CD4-positive, alpha-beta T cell treated with Interleukin-17A for 4 hours (primary cell): Measurements from ENCODE around the gene TNK2.
"Not testable (repeated sequence)": the region's sequence is repeated elsewhere in the genome, so short reads cannot be mapped to it uniquely, and the experiment has no call there.

ENCODE experiments used
- DNase-seq: peaks from one replicate; pipeline ENCODE4 v3.0.0-alpha.2; 2020; ENCODE audit warnings: mixed read lengths

Gene TNK2

DNA sequence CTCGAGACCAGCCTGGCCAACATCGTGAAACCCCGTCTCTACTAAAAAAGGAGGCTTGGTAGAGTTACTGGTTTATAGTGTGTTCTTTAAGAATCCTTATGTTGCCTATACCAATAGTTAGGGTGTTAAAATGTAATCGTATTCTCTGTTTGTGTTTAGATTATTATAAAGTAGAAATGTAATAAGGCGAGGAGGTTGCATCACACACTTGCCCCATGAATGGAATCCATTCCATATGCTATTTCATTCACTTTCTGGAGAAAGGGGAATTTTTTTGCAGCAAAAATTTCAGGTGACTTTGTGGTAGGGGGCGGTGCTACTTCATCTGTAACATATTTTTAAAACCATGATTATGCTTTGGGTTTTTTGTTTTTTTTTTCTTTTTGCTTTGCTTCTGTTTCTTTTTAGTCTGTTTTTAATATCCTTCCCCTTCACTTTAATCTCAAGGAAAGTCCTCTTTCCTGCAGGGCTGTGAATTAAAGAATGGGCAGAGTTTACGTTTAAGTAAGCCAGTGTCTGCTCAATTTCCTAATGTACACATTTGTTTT lies 63.6 kb downstream of the TNK2 start:
- no peak for DNase-seq

DNA sequence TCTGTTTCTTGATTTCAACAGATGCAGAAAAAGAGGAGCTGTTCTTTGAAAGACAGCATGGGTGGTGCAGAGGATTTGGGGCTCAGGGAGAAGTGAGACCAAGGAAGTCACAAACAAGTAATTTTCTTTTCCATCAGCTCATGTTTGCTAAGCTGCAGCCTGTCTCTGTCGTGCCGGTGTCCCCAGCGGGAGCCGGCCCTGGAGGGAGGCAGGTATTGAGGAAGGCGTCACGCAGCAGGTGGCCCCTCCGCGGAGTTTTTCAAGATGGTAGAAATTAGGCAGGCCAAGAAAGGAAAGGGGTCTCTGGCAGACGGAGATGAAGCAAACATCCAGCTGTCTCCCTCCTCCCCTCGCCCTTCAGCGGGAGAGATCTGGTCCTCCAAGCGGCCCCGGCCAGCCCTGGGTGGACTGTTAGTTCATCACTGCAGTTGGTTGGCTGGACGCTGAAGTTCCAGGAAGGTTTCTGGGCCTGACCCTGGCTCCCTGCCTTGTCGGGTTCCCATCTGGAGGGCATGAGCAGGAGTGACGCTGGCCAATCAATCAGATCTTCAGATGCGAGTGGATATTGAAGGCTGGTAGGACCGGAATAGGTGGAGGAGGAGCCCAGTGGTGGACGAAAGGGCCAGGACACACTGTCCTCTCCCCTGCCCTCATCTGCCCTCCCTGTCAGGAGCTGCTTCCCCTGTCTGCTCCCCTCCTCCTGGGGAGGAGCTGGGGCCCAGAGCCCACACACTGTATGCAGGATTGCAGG lies 68.9 kb downstream of the TNK2 start:
- no peak for DNase-seq

DNA sequence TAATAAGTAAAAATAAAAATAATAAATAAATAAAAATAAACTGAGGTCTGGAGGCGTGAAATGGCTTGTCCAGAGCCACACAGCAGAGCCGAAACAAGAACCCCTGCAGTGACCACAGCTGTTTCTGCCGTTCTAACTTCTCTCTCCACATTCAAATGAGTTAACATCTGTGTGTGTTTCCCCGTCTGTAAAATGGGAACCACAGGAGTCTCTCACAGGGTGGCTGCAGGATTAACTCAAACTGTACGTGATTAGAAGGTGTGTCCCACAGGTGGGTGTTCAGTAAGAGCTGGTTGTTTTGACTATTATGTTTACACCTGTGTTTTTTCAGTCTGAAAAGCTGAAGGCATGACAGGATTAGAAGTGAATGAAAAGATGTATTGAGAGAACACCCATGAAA lies 69.6 kb downstream of the TNK2 start:
- no peak for DNase-seq

DNA sequence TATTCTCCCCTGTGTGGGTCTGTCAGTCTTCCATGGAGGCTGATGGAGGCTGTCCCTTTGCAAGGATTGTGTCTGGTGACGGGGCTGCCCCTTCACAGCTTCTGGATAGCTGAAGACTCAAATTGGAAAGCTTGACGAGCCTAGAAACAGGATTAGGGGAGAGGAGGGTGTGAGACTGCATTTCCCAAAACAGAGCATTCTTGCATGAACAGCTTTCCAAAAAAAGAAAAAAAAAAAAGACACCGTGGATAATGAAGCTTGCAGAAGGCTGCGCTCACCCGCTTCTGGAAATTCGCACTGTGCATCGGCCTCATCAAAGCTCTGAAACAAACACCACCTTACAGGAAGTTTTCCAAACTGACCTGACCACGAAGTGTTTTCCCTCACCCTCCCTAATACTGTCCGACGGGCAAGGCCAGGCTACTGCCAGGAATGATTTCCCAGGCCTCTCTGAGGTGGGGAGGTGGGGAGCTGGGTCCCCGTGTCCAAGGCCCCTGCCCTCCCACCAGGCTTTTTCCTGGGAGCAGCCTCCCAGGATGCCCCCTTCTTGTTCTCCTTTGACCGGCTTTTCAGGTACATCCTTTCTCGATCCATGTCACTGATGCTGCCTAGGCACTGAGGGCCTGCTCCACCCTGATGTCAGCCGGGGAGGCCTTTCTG lies 71.7 kb downstream of the TNK2 start:
- no peak for DNase-seq

DNA sequence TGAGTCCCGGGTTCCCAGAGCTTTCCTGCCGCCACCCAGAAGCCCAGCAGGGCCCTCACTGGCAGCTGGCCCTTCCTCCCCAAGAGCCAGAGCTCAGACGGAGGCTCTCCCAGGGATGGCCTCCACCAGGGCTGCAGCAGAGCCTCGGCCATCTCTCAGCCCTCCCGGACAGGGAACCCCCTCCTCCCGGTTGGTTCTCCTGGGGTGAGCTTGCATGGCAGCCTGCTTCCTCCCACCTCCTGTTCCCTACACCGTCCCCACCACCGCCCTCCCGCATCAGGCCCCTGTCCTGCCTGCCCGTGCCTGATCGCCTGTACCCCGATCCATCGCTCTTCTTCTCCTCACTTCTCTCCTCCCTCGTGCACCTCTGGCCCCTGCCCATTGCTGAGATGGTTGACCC lies 72.6 kb downstream of the TNK2 start:
- DNase-seq, result no peak

DNA sequence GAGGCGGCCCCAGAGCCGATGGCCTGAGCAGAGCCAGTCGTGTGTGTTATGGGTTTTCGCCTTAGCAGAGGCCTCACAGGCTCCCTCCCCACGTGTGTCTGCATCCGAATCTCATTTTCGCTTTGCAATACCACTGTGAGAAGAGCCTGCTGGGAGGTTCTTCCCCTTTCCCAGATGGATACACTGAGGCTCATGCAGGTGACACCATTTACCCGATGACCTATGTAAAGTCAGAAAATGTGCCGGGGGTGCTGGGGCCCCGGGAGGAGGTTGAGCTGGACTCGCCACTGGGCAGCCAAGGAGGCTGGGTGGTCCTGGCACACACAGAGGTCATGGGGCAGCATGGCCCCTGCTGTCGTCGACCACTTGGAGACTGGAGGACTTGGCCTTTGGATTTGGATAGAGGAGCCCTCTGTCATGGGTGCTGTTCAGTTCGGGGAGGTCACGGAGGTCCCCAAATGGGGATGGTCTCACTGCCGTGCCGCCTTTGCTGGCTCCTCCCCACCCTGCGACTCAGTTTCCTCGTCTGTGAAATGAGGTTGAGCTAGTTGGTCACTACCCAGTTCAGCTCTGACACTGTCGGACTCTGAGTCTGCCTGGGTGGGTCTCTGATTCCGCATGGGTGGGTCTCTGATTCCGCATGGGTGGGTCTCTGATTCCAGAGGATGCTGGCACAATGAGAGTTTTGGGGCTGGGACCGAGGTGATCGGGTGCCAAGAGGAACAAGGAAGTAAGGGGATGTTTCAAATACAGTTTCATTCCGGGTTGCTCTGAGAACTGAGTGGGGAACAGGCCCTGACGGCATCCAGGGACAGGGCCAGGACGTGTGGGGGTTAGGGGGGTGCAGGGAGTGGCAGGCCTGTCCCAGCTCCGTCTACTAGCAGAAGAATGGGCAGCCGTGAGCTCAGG lies 73.4 kb downstream of the TNK2 start:
- DNase-seq, result no peak

DNA sequence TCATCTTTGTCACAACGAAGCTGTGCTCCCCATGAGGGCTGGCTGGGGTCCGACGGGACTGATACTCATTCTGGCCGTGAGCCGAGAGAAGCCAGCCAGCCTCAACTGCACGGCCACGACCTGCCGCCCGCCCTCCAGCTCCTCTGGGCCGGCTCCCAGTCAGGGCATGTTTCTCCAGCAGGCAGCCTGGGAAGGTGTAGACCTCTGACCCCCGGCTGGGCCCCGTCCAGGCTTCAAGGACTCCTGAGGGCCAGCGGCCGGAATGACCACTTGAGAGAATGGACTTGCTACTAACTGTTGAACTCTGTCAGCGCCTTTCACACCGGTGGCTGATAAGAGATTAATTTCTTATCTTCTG lies 78.5 kb downstream of the TNK2 start:
- DNase-seq, result no peak

DNA sequence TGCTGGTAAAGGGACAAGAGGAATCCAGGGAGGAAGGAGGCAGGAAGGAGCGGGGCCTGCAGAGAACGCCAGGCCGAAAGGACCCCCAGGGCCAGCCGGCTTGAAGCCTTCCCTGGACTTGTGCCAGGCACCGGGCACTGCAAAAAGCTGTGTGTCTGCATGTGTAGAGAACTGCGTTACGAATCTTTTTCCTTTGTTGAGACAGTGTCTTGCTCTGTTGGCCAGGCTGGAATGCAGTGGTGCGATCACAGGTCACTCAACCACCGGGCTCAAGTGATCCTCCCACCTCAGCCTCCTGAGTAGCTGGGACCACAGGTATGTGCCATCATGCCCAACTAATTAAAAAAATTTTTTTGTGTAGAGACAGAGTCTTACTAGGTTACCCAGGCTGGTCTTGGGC lies 79.6 kb downstream of the TNK2 start:
- no peak for DNase-seq

DNA sequence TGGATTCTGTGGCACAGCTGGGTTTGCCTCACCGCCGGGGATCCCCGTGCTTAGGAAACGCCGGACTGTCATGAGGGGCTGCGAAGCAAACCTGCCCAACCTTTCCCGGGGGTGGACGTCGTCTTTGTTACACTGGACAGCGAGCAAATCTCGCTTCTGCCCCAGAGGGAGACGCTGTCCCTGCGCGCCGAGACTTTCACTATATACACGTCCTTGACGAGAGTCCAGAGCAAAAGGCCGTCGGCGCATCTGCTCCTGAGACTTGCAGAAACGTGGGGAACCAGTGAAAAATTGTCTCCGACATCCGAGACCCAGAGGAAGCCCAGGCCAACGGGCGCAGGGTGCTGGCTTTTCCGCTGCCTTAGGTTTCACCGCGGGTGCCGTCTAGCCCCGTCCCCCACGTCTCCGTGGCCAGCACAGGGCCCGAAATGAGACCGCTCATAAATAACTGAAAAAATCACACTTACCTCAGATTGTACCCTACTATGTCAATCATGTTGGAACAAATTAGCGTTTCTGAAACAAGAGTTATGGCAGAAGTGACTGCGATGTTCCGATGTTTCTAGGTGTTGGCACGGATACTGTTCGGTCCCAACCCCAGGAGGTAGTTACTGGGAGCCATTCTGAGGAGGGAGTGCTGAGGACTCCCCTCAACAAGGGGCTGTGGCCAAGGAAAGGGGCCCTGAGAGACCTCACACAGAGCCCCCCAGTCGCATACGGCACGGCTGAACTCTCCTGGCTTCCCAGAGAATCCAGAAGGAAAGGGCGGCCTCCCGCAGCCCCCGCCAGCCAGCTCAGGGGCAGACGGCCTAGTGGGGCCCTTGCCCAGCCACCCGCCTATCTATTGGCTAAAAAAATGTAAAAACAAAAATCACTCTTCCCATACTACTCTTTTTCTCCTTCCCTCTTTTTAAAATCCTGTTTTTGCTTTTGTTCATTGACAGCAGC lies 82.2 kb downstream of the TNK2 start:
- no peak for DNase-seq

DNA sequence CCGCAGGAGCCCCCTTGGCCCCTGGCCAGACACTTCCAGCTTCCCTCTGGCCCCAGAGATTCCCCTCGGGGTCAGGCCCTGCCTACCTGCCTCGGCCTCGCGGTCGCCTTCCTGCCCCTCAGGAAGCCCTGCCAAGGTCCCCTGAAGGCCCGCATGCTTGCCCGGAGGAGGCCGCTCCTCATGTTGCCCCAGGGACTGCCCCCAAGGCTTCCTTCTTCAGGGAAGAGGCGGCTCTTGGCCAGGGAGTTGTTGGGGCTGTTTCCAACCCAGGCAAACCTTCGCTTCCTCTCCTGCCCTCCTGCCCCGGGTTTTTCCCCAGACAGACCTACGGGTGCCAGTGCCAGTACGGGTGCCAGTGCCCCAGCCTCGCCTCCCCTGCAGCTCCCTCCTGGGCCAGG lies 83.2 kb downstream of the TNK2 start:
- DNase-seq, result no peak

DNA sequence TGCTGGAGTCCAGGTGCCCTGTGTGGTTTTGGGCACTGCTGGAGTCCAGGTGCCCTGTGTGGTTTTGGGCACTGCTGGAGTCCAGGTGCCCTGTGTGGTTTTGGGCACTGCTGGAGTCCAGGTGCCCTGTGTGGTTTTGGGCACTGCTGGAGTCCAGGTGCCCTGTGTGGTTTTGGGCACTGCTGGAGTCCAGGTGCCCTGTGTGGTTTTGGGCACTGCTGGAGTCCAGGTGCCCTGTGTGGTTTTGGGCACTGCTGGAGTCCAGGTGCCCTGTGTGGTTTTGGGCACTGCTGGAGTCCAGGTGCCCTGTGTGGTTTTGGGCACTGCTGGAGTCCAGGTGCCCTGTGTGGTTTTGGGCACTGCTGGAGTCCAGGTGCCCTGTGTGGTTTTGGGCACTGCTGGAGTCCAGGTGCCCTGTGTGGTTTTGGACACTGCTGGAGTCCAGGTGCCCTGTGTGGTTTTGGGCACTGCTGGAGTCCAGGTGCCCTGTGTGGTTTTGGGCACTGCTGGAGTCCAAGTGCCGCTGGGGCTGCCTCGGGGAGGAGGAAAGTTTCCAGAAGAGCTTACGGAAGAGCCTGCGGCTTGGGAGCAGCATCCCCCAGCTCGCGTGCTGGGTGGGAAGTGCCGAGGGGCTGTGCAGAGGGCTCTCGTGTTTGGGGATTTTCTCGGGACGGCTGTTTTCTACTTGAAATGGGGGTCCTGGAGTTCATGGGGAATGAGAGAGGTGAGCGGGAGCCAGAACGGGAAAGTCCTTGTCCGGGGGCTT lies 83.7 kb downstream of the TNK2 start:
- not testable (repeated sequence) for DNase-seq

DNA sequence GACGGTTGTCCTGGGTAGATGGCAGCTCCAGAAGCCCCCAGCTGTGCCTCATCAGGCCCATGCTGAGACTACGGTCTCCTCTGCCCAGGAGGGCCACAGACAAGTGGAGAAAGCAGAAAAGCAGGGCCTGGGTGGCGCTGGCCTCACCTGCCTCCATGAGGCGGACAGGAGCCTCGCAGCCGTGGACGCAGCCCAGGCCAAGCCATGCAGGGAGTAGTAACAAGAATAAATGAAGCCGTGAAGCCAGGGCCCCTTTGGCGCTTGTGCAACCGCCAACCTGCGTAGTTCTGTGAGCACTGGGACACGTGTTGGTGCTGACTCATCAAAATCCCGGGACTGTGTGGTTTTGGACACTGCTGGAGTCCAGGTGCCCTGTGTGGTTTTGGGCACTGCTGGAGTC lies 84.4 kb downstream of the TNK2 start:
- DNase-seq, result no peak

DNA sequence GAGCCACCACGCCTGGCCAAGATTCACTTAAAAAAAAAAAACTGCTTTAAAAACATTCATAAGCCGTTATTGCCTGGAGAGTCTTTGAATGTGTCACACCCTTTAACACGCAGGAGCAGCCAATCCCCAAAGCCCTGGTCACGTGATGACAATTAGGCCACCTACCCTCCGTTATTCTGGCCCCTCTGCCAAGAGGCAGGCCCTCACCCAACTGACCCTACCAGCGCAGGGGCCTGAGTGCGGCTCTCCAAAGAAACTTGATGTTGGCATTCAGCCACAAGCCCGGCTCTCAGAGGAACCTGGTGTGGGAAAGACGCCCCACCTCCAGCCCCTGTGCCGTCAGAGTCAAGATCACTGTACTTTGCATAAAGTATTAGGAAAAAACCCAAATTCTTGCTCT lies 85.1 kb downstream of the TNK2 start:
- DNase-seq, result no peak

DNA sequence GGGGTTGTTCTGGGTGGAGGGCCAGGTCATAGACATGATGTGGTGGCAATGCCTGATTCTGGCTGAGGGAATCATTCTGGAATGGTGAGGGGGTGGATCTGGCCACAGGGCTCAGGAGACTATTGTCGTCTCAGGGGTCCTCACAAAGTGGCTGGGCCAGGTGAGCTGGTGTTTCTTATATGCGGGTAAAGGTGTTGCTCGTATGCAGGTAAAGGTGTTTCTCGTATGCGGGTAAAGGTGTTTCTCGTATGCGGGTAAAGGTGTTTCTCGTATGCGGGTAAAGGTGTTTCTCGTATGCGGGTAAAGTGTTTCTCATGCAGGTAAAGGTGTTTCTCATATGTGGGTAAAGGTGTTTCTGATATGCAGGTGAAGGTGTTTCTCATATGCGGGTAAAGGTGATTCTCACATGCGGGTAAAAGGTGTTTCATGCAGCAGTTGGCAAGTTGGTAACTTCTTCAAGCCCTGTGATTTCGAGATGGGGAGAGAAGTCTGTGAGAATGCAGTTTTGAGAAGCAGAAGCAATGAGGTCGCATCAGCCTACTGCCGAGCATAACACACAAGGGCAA lies 86.1 kb downstream of the TNK2 start:
- DNase-seq, result no peak

DNA sequence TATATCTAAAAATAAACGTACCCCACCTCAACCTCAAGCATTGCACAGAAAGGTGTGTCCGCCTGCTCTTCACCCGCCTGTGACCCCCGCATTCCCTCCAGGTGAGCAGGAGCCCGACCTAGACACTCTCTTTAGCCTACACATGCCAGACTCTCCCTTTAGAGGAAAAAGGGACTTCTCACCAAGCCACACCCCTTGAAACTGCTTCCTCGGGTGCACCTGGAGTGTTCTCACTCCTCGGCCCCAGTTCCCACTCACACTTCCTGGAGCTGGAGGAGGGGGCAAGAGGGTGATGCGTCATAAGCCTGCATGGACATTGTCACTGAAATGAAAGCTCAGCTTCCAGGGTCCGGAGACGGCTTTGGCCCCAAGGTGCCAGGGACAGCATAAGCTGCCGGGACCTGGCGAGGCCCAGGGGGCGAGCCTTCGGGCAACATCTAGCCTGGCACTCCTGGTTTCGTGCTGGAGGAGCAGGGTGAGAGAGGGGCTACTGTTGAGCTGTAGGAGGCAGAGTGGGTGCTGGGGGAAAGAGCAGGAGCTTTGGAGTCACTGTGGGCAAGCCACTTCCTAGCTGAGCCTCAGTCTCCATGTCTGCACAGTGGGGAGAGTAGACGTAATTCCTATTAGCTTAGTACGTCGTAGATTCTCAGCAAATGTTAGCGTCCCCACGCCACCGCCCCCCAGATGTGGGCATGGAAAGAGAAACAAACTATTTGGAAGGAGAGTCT lies 86.8 kb downstream of the TNK2 start:
- no peak for DNase-seq

DNA sequence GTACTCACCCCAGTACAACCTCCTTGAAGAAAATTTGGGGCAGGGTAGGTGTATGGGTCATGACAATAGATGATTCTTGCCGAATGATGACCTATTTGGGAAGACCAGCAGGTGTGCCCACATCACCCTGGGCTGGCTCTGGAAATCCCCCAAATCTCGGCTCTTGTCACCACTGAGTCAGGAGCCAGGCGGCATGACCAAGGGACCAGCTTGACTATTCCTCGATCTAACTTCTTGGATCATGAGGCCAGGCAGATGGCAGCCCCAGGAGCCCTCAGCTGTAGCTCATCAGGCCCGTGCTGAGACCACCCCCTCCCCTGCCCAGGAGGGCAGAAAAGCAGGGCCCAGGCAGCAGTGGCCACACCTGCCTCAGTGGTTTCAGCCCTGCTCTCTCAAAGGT lies 87.5 kb downstream of the TNK2 start:
- no peak for DNase-seq

DNA sequence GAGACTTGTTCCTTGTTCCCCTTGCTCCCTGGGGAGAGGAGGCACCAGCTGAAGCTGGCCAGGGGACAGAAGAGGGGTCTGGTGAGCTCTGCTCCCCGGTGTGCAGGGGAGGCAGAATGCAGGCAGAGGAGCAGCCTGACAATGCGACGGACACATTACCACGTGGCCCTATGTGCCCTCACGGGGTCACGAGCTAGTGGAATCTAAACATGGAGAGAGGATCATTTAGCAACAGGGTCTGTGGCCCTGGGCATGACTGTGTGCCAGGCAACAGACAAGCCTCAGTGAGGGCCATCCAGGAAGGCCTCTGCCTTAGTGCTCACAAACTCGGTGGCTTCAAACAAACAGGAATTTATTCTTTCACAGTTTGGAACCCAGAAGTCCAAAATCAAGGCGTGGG lies 88.2 kb downstream of the TNK2 start:
- no peak for DNase-seq

DNA sequence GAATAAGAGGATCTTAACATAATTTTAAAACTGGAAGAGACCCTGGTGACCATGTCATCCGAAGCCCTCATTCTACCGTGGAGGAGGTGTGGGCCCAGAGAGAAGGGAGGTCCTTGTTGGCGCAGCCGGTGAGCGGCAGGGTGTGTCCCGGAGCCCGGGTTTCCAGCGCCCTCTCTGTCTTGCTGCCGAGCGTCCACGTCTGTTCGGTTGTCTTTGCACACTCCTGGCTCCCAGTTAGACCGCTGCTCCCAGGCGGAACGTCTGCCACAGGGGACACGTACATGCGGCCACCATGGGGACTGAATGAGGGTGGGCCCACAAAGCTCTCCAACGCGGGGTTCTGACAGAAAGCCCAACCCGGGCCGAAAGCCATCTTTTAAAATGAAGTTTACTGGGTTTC lies 90.0 kb downstream of the TNK2 start:
- no peak for DNase-seq

DNA sequence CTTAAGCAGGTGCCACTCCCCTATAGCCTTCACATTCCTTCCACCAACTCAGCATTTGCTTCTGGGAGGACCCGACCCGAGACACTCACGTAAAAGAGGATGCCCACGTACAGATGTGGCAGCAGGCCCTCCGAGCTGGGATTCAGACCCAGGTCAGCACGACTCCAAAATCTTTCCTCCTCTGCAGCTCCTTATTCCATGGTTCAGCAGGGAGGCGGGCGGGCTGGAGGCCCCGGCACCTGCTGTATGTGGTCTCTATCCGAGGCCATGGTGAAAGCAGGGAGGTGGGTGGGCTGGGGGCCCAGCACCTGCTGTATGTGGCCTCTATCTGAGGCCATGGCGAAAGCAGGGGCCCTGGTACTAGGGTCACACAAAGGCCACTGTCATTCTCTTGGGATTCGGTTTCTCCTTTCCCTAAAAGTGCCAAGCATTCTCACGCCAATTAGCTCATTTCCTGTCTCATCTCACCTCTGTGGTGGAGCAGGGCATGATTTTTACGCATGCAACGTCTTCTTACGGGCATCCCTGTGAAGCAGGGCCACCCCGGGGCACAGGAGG lies 90.7 kb downstream of the TNK2 start:
- no peak for DNase-seq

DNA sequence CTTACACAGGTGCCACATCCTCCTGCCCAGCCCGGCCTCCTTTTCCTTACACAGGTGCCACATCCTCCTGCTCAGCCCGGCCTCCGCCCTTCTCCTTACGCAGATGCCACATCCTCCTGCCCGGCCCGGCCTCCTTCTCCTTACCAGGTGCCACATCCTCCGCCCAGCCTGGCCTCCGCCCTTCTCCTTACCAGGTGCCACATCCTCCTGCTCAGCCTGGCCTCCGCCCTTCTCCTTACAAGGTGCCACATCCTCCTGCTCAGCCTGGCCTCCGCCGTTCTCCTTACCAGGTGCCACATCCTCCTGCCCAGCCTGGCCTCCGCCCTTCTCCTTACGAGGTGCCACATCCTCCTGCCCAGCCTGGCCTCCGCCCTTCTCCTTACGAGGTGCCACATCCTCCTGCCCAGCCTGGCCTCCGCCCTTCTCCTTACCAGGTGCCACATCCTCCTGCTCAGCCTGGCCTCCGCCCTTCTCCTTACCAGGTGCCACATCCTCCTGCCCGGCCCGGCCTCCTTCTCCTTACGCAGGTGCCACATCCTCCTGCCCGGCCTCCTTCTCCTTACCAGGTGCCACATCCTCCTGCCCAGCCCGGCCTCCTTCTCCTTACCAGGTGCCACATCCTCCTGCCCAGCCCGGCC lies 92.0 kb downstream of the TNK2 start:
- DNase-seq, result not testable (repeated sequence)
